ENCODE data around the gene MYT1.

- TF ChIP-seq CTCF (IDR thresholded peaks at IDR 0.05; ENCODE audit: low read length) (no peak), EZH2 (IDR thresholded peaks at IDR 0.05; ENCODE audit: borderline replicate concordance, low read length) (no peak)
Measured at GRCh38 chr20:64177384-64177783, 13.1 kb downstream of the MYT1 start.

Data from OCI-LY1 (cell line).